ENCODE measurements around the gene USP9Y.

- TF ChIP-seq CTCF (conservative IDR thresholded peaks at IDR 0.05; ENCODE audit: low read length) (no peak), EZH2phosphoT487 (IDR thresholded peaks at IDR 0.05; ENCODE audit: borderline replicate concordance, low read depth, low read length) (no peak)
These were observed 22.9 kb upstream of the USP9Y start for GRCh38 chrY:12678111-12678510.

All from OCI-LY7 (cell line).